WTC11 (cell line): ENCODE data around the gene LMTK2. TPM values are rescaled to one million over a fixed set of nuclear protein-coding genes. Genes with fewer than 3 reads are reported as not detected.

Source experiments
- ATAC-seq: fragments of 200-7000 bp; cut with Tn5 transposase; 2 replicates; pipeline ENCODE4 v1.10.0; 2021; ENCODE audit warnings: mild to moderate bottlenecking, moderate library complexity
- CTCF ChIA-PET: fragments of 300-600 bp; sonication (Branson Sonifier 250); formaldehyde crosslinking; loops from one replicate; lab custom pipeline; 2021; ENCODE audit warnings: antibody characterized with exemption; lab: Charles Lee
- POLR2A ChIA-PET: fragments of 350-600 bp; sonication (Branson Sonifier 250); formaldehyde crosslinking; loops from one replicate; lab custom pipeline; 2021; ENCODE audit warnings: antibody characterized with exemption; lab: Charles Lee
- DNase-seq: peaks from one replicate; pipeline ENCODE4 v3.0.0; 2021; ENCODE audit warnings: low spot score
- H3K27ac Mint-ChIP-seq: 2 replicates; pipeline ENCODE4 v1.8.0; 2021; ENCODE audit warnings: mixed read lengths
- H3K27me3 Mint-ChIP-seq: 2 replicates; pipeline ENCODE4 v1.8.0; 2021; ENCODE audit warnings: low read depth, mild to moderate bottlenecking, moderate library complexity, mixed read lengths
- H3K36me3 Mint-ChIP-seq: 2 replicates; pipeline ENCODE4 v1.8.0; 2021; ENCODE audit warnings: mixed read lengths
- H3K4me1 Mint-ChIP-seq: 2 replicates; pipeline ENCODE4 v1.8.0; 2022; ENCODE audit warnings: mixed read lengths
- H3K4me3 Mint-ChIP-seq: 2 replicates; pipeline ENCODE4 v1.8.0; 2021; ENCODE audit warnings: mild to moderate bottlenecking, moderate library complexity, mixed read lengths
- H3K9me3 Mint-ChIP-seq: 2 replicates; pipeline ENCODE4 v1.8.0; 2021; ENCODE audit warnings: mixed read lengths
- ATF6 ChIP-seq: sonication (generic); formaldehyde crosslinking; IDR thresholded peaks from 2 replicates; pipeline ENCODE4 v1.8.1; 2023; ENCODE audit warnings: mild to moderate bottlenecking, missing genetic modification reagents
- CREB1 ChIP-seq: sonication (generic); formaldehyde crosslinking; IDR thresholded peaks from 2 replicates; pipeline ENCODE4 v1.8.0; 2023; ENCODE audit warnings: mild to moderate bottlenecking, missing genetic modification reagents
- CREM ChIP-seq: sonication (generic); formaldehyde crosslinking; IDR thresholded peaks from 2 replicates; pipeline ENCODE4 v1.8.1; 2022; ENCODE audit warnings: mild to moderate bottlenecking, missing genetic modification reagents, moderate library complexity
- ELF4 ChIP-seq: sonication (generic); formaldehyde crosslinking; IDR thresholded peaks from 2 replicates; pipeline ENCODE4 v1.8.1; 2022; ENCODE audit warnings: low read depth, mild to moderate bottlenecking, moderate library complexity, missing genetic modification reagents
- FOXP1 ChIP-seq: sonication (generic); formaldehyde crosslinking; IDR thresholded peaks from 2 replicates; pipeline ENCODE4 v1.8.0; 2022; ENCODE audit warnings: missing genetic modification reagents, mild to moderate bottlenecking, moderate library complexity, borderline replicate concordance
- JUN ChIP-seq: sonication (generic); formaldehyde crosslinking; IDR thresholded peaks from 2 replicates; pipeline ENCODE4 v1.8.0; 2023; ENCODE audit warnings: mild to moderate bottlenecking, missing genetic modification reagents
- NR1H2 ChIP-seq: sonication (generic); formaldehyde crosslinking; IDR thresholded peaks from 2 replicates; pipeline ENCODE4 v1.9.0; 2021; ENCODE audit warnings: mild to moderate bottlenecking, moderate library complexity, missing genetic modification reagents
- NR3C1 ChIP-seq: sonication (generic); formaldehyde crosslinking; conservative IDR thresholded peaks from 2 replicates; pipeline ENCODE4 v1.8.1; 2023; ENCODE audit warnings: low read depth, mild to moderate bottlenecking, missing genetic modification reagents
- OVOL2 ChIP-seq: fragments of 250-450 bp; sonication (Bioruptor Pico); IDR thresholded peaks from 2 replicates; pipeline ENCODE4 v1.9.0; 2021; ENCODE audit warnings: mild to moderate bottlenecking, borderline replicate concordance
- SMAD3 ChIP-seq: sonication (generic); formaldehyde crosslinking; IDR thresholded peaks from 2 replicates; pipeline ENCODE4 v1.8.0; 2022; ENCODE audit warnings: missing genetic modification reagents, mild to moderate bottlenecking, borderline replicate concordance
- TCF7 ChIP-seq: sonication (generic); formaldehyde crosslinking; IDR thresholded peaks from 2 replicates; pipeline ENCODE4 v1.8.0; 2022; ENCODE audit warnings: mild to moderate bottlenecking, low read depth, missing genetic modification reagents, moderate library complexity
- ZNF232 ChIP-seq: sonication (generic); formaldehyde crosslinking; IDR thresholded peaks from 2 replicates; pipeline ENCODE4 v1.8.0; 2022; ENCODE audit warnings: mild to moderate bottlenecking, missing genetic modification reagents
- ZNF396 ChIP-seq: fragments of 250-450 bp; sonication (Bioruptor Pico); IDR thresholded peaks from 2 replicates; pipeline ENCODE4 v1.8.0; 2021; ENCODE audit warnings: mild to moderate bottlenecking, moderate library complexity, borderline replicate concordance
- ZNF416 ChIP-seq: fragments of 250-450 bp; sonication (Bioruptor Pico); IDR thresholded peaks from 2 replicates; pipeline ENCODE4 v1.9.0; 2021; ENCODE audit warnings: mild to moderate bottlenecking, inconsistent platforms
- ZNF532 ChIP-seq: fragments of 250-450 bp; sonication (Bioruptor Pico); IDR thresholded peaks from 2 replicates; pipeline ENCODE4 v1.9.0; 2021; ENCODE audit warnings: mild to moderate bottlenecking, borderline replicate concordance
- ZSCAN18 ChIP-seq: fragments of 250-450 bp; sonication (Bioruptor Pico); IDR thresholded peaks from 2 replicates; pipeline ENCODE4 v2.1.2; 2022; ENCODE audit warnings: mild to moderate bottlenecking, moderate library complexity
- total RNA-seq: library from RNA; stranded (reverse); gene quantifications from 3 replicates; pipeline ENCODE4 v1.2.3, GENCODE V29; 2021
- TF ChIP-seq, protein P1 (sequence below): sonication (generic); formaldehyde crosslinking; IDR thresholded peaks from 2 replicates; pipeline ENCODE4 v1.8.0; 2023; ENCODE audit warnings: missing genetic modification reagents
- TF ChIP-seq, protein P2 (sequence below): fragments of 200-600 bp; IDR thresholded peaks from 2 replicates; pipeline ENCODE4 v1.8.0; 2022; ENCODE audit warnings: antibody characterized with exemption
- TF ChIP-seq, protein P3 (sequence below): sonication (generic); formaldehyde crosslinking; IDR thresholded peaks from 2 replicates; pipeline ENCODE4 v1.8.0; 2022; ENCODE audit warnings: missing genetic modification reagents

LMTK2 gene
- total RNA-seq, 1 experiment from 2014 or later, result 24.3 TPM

- H3K36me3 Mint-ChIP-seq, result peaks cover 6% of the 10 kb centered on the region
- no peak overlapping the region for H3K27ac Mint-ChIP-seq
- no peak for ATAC-seq
- no peak overlapping the region for H3K4me3 Mint-ChIP-seq
- H3K9me3 Mint-ChIP-seq, result no peaks in the 10 kb centered on the region
- H3K4me1 Mint-ChIP-seq, result peaks cover 11% of the 10 kb centered on the region
- TF ChIP-seq, protein P1, sequence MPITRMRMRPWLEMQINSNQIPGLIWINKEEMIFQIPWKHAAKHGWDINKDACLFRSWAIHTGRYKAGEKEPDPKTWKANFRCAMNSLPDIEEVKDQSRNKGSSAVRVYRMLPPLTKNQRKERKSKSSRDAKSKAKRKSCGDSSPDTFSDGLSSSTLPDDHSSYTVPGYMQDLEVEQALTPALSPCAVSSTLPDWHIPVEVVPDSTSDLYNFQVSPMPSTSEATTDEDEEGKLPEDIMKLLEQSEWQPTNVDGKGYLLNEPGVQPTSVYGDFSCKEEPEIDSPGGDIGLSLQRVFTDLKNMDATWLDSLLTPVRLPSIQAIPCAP (CRISPR knock-in tag), result no peak
- TF ChIP-seq SMAD3 (no peak), ELF4 (CRISPR knock-in tag) (no peak), NR1H2 (CRISPR knock-in tag) (no peak), JUN (no peak)
- TF ChIP-seq, protein P2, sequence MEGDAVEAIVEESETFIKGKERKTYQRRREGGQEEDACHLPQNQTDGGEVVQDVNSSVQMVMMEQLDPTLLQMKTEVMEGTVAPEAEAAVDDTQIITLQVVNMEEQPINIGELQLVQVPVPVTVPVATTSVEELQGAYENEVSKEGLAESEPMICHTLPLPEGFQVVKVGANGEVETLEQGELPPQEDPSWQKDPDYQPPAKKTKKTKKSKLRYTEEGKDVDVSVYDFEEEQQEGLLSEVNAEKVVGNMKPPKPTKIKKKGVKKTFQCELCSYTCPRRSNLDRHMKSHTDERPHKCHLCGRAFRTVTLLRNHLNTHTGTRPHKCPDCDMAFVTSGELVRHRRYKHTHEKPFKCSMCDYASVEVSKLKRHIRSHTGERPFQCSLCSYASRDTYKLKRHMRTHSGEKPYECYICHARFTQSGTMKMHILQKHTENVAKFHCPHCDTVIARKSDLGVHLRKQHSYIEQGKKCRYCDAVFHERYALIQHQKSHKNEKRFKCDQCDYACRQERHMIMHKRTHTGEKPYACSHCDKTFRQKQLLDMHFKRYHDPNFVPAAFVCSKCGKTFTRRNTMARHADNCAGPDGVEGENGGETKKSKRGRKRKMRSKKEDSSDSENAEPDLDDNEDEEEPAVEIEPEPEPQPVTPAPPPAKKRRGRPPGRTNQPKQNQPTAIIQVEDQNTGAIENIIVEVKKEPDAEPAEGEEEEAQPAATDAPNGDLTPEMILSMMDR, result no peak
- TF ChIP-seq, protein P3, sequence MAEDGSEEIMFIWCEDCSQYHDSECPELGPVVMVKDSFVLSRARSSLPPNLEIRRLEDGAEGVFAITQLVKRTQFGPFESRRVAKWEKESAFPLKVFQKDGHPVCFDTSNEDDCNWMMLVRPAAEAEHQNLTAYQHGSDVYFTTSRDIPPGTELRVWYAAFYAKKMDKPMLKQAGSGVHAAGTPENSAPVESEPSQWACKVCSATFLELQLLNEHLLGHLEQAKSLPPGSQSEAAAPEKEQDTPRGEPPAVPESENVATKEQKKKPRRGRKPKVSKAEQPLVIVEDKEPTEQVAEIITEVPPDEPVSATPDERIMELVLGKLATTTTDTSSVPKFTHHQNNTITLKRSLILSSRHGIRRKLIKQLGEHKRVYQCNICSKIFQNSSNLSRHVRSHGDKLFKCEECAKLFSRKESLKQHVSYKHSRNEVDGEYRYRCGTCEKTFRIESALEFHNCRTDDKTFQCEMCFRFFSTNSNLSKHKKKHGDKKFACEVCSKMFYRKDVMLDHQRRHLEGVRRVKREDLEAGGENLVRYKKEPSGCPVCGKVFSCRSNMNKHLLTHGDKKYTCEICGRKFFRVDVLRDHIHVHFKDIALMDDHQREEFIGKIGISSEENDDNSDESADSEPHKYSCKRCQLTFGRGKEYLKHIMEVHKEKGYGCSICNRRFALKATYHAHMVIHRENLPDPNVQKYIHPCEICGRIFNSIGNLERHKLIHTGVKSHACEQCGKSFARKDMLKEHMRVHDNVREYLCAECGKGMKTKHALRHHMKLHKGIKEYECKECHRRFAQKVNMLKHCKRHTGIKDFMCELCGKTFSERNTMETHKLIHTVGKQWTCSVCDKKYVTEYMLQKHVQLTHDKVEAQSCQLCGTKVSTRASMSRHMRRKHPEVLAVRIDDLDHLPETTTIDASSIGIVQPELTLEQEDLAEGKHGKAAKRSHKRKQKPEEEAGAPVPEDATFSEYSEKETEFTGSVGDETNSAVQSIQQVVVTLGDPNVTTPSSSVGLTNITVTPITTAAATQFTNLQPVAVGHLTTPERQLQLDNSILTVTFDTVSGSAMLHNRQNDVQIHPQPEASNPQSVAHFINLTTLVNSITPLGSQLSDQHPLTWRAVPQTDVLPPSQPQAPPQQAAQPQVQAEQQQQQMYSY, result no peak
- no peak for DNase-seq
- no peaks in the 10 kb centered on the region for H3K27me3 Mint-ChIP-seq
- POLR2A ChIA-PET, result no interaction called here
- CTCF ChIA-PET, result interaction anchor here (0.7 to 2.9 kb wide), 2 partner anchors 88 to 141 kb away, joined by 3 to 16 read pairs; no protein-coding TSS in a partner anchor
Measured at GRCh38 chr7:98162758-98163157, 56.1 kb downstream of the LMTK2 start.

DNA sequence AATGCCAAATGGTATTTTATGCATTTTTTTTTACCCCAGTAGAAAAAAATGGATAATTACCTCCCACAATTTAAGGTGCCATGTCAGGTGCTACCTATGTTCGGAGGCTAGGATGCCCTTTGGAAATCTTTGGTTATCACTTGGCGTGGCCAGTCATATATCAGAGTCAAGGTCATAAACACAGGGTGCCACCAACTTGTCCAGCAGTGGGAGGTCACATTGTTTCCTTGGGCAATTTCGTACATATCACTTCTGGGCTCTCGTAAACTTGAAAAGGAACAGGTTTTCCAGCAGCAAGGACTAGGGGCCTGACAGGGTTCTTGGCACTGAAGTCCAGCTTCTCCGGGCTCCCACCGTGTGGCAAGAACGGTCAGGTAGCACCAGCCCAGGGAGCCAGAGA is 56.6 kb downstream of the LMTK2 start:
- peak overlapping the region; percentile 53; the same call in 1 of the 2 replicates for H3K27ac Mint-ChIP-seq
- no peak overlapping the region for H3K4me3 Mint-ChIP-seq
- peaks cover 16% of the 10 kb centered on the region for H3K4me1 Mint-ChIP-seq
- ATAC-seq (no peak), DNase-seq (no peak)
- POLR2A ChIA-PET, result no interaction called here
- no peaks in the 10 kb centered on the region for H3K27me3 Mint-ChIP-seq
- H3K9me3 Mint-ChIP-seq, result no peaks in the 10 kb centered on the region
- peaks cover 5% of the 10 kb centered on the region; the same call in 1 of the 2 replicates for H3K36me3 Mint-ChIP-seq
- CTCF ChIA-PET, result interaction anchor here (0.7 to 2.9 kb wide), 2 partner anchors 87 to 141 kb away, joined by 3 to 16 read pairs; no protein-coding TSS in a partner anchor
- TF ChIP-seq ZSCAN18 (CRISPR knock-in tag) (no peak), ZNF396 (CRISPR knock-in tag) (no peak), CREB1 (CRISPR knock-in tag) (no peak), TCF7 (CRISPR knock-in tag) (no peak), OVOL2 (CRISPR knock-in tag) (no peak), ZNF416 (CRISPR knock-in tag) (no peak), CREM (CRISPR knock-in tag) (no peak), FOXP1 (CRISPR knock-in tag) (no peak), SMAD3 (no peak), ZNF232 (CRISPR knock-in tag) (no peak), ZNF532 (no peak), ATF6 (CRISPR knock-in tag) (no peak), NR3C1 (CRISPR knock-in tag) (no peak)
- TF ChIP-seq, protein P2, result no peak
